GM19438 (cell line): ENCODE measurements around the gene GTPBP3.
"Not testable (repeated sequence)": the region's sequence is repeated elsewhere in the genome, so short reads cannot be mapped to it uniquely, and the experiment has no call there.

ENCODE experiments used
- ATAC-seq: cut with Tn5 transposase; IDR thresholded peaks from one replicate; pipeline ENCODE4 v1.9.1; 2021; ENCODE audit warnings: low read depth; ENCODE audit not compliant: unreplicated experiment

Gene GTPBP3

DNA sequence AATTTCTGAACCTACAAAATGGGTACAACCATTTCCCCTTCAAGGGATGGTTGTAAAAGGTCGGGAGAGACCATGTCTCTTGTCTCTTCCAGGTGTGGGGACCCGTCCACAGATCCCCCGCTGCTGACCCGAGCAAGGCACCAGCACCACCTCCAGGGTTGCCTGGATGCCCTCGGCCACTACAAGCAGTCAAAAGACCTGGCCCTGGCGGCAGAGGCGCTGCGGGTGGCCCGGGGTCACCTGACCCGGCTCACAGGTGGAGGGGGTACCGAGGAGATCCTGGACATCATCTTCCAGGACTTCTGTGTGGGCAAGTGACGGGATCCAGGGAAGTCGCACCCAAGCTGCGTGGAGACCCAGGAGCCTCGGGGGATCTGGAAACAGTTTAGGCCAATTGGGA lies 4.0 kb downstream of the GTPBP3 start:
- no peak for ATAC-seq

DNA sequence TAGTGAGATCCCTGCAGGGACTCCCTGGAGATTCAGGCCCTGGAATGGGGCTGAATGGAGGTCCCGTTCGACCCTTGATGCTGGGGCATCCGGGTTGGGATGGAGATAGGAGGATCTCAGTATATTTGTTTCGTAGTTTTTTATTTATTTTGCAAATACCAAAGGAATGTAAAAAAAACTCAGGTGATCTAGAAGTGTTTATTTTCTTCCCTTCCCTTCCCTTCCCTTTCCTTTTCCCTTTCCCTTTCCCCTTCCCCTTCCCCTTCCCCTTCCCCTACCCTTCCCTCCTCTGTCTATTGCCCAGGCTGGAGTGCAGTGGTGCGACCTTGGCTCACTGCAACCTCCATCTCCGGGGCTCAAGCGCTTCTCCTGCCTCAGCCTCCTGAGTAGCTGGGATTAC lies 4.5 kb downstream of the GTPBP3 start:
- no peak for ATAC-seq

DNA sequence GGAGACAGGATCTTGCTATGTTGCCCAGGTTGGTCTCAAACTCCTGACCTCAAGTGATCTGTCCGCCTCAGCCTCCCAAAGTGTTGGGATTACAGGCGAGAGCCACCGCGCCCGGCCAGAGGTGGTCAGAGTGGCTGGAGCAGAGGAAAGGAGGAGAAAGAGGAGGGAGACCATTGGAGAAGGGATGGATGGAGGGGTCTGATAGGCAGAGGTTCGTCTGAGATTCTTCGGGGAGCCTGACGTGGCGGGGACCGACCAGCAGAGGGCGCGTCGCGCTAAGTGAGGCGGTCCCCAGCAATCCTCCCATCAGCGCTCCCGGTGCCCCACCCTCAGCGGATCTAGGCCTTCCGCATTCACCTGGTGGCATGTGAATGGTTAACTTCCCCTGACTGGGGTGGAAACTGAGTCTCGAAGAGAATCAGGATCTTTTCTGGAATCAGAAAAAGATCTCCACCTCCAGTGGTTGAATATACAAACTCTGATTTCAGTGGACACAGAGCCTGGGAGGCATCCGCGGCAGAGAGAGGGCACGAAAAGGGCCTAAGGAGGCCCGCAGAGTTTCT lies 8.8 kb downstream of the GTPBP3 start:
- no peak for ATAC-seq

DNA sequence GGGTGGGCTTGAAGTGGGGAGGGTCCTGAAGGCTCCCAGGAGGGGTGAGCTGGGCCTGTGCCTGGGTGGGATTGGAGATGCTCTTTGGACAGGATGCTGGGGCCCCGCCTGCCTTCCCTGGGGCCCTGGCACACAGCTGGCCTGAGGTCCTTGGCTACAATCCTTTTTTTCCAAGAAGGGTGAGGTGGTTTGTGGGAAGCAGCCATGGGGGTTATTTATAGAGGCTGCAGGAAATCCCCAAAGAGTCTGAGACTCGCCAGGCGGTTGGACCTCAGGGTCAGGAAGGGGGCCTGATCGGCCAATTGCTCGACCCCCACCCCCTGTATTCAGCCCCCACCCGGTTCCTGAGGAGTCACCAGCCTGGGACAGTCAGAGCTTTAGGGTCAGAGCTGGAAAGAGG lies 10.0 kb downstream of the GTPBP3 start:
- no peak for ATAC-seq

DNA sequence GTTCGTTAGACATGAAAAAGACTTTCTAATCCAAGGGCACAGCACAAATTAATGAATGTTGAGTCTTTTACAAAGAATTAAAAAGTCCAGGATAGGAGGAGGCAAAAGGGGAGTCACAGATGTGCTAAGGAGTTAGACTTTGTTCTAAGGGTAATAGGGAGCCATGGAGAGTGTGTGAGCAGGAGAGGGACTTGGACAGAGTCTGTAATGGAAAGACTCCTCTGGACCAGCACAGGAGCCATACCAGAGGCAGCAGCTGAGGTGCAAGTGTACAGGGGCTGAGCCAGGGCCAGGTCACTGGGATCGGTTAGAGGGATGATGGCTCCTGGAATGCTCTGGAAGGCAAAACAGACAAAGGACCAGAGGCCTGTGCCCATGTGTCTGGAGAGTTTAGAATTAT lies 10.5 kb downstream of the GTPBP3 start:
- ATAC-seq = no peak

DNA sequence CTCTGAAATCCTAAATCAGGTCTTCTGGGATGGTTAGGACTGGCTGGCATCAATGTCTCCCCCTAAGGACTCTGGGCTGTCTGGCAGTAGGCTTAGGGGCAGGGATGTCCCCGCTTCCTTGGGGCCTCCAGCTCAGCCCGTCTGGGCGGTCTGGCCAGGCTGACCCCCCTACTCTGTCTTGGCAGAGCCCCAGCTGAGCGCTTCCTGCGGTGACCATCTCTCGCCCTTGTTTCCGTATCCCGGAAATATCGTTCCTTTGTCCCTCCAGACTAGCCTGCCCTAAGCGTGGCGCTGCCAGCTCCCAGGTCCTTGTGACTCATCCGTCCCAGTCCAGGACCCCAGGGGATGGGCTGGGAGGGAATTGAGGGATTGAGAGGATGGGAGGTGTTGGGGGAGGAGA lies 11.3 kb downstream of the GTPBP3 start:
- no peak for ATAC-seq

DNA sequence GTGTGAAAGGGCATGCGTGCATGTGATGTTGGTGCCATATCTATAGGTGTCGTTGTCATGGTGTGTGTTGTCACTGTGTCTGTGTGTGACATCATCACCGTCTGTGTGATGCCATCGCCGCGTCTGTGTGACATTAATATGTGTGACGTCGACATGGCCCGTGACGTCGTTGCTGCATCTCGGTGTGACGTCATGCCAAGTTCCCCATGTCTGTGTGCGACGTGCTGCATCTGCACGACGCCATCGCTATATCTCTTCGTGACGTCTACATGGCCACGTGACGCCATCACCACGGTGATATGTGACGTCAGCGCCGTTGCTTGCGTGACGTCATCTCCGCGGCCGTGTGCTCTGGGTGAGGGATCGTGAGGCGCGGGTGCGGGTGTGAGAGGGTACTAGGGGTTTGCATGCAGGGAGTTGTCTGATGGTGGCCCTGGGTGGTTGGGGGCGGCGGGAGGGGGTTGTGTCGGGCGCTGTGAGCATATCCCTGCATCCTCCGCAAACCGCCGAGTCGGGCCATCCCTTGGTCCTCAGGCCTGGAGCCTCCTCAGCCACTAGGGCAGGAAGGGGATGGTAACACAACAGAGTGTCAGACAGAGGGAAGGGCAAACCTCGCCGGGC lies 14.6 kb downstream of the GTPBP3 start:
- no peak for ATAC-seq

DNA sequence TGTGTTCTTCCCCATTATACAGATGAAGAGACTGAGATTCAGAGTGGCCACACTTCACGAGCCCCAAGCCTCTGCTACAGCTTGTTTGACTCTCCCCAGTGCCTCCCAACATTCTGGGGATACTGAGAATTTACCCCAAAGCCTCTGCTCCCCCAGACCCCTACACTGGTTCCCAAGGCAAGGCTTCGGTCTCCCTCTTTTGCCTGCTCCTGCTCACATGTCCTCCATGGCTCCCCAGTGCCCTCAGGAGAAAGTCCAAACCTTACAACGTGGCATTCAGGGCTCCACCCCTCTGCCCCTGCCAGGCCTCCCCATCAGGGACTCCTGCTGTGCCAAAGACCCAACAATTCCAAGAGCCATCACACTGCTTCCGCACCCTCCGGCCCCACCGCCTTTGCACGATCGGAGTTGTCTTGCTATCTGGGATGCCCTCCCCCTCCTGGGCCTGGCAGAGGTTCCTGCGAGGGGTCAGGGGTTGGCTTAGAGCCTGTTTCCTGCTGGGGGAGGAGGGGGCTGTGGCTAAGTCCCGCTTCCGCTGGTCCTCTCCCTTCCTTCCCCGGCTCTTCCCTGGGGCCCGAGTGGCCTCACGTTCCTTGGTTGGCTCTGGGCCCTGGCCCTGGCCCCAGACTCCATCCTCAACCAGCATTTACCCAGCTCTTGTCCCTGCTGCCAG lies 15.4 kb downstream of the GTPBP3 start:
- no peak for ATAC-seq

DNA sequence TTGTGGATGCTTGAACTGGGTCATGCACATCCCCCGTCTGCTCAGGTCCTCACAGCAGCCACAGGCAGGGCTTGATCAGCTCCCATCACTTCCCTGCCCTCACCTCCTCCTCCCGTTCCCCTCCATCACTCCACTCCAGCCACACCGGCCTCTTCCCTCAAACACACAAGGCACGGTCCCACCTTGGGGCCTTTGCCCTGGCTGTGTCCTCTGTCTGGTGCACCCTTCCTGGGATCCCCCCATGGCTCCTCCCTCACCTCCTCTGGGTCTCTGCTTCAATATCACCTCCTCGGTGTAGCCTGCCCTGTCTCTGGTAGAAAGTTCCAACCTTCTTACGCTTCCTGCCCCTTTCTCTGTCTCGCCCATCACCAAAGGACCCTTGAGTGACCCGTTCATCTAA lies 16.0 kb downstream of the GTPBP3 start:
- ATAC-seq = no peak

DNA sequence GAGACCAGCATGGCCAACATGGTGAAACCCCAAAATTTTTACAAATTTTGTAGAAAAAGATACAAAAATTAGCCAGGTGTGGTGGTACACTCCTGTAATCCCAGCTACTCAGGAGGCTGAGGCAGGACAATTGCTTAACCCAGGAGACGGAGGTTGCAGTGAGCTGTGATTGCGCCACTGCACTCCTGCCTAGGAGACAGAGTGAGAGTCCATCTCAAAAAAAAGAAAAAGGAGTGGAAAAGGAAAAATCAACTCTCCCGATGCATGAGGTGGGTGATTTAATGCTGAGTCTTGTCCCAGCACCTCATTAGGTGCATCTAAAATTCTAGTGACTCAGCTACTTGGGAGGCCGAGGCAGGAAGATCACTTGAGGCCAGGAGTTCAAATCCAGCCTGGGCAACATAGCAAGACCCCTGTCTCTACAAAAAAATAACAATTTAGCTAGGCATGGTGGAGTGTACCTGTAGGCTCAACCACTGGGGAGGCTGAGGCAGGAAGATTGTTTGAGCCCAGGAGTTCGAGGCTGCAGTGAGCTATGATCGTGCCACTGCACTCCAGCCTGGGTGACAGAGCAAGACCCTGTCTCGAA lies 19.8 kb downstream of the GTPBP3 start:
- ATAC-seq = no peak

DNA sequence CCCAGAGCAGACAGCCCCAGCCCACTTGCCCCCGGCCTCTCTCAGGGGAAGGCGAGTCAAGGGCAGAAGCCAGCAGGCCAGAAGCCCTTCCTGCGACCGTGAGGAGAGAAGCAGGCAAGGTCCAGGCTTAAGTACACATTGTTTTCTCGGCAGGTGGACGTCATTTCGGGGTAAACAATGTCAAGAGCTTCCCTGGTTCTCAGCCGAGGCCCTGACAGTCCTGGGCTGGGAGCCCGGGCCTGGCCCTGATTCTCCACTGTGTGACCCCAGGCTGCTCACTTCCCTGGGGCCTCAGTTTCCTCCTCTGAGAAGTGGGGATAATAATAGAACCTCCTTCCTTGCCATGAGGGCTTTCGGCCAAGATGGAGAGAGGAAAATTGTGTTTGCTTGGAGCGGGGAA lies 20.4 kb downstream of the GTPBP3 start:
- no peak for ATAC-seq

DNA sequence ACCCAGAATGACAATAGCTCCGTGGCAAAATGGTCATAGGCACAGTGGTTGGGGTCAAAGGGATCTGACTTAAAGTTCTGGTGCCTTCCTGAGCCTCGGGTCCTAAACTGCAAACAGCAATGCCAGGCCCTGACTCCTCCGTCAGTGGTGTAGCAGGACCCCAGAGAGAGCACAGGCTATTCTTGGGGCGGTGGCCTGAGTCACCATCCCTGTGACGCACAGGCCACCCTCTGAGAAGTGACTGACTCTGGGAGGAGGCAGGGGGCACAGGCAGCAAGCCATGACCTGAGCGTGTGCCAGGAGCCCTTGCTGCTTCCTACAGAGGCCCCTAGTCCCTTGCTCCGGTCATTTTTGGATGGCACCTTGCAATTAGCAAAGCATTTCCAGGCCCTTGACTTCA lies 21.0 kb downstream of the GTPBP3 start:
- no peak for ATAC-seq

DNA sequence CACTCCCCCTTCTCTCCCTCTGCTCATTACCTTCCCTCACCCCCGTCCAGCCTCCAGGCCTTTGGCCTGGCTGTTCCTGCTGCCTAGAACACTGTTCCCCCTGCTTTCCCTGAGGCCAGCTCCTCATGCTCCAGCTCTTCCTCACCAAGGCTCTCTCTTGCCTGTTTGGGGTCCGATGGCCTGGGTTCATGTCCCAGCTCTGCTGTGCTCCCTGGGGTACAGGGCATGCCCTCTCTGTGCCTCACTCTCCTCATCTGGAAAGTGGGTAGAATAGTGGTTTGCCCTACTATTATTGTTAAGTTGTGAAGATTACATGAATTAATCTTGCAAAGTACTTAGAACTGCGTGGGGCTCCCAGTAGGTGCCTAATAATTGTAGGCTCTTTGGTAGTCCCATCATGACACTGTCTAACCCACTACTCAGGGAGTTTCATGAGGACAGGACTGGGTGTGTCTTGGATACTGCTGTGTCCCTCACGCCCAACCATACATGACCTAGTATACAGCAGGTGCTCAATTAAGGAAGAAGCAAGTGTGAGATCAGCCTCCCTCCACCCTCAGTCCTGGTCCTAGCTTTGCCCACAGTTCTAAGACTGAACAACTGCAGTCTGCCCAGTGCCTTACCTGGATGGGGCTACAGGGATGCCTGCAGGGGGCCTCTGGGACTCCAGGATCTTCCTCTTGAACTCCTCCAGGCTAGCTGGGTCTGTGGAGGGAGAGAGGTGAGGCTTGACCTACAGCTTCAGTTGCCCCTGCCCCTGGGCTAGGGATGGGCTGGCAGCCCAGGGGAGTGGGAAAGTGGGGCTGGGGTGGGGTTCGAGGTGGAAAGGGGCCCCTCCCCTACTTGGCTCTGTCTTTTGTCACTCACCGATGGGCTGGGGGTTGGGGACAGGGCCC lies 22.8 kb downstream of the GTPBP3 start:
- ATAC-seq = no peak

DNA sequence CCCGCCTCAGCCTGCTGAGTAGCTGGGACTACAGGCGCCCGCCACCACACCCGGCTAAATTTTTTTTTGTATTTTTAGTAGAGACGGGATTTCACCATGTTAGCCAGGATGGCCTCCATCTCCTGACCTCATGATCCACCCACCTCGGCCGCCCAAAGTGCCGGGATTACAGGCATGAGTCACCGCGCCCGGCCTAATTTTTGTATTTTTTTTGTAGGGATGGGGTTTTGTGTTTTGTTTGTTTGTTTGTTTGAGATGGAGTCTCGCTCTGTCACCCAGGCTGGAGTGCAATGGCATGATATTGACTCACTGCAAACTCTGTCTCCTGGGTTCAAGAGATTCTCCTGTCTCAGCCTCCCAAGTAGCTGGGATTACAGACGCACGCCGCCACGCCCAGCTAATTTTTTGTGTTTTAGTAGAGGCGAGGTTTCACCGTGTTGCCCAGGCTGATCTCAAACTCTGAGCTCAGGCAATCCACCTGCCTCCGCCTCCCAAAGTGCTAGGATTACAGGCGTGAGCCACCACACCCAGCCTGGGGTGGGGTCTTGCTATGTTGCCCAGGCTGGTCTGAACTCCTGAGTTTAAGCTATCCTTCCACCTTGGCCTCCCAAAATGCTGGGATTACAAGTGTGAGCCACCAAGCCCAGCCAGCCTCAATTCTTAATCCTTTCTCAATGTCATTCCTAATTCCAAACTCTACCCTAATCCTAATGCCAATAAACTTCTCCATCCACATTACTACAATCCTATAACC lies 26.7 kb downstream of the GTPBP3 start:
- ATAC-seq = not testable (repeated sequence)

DNA sequence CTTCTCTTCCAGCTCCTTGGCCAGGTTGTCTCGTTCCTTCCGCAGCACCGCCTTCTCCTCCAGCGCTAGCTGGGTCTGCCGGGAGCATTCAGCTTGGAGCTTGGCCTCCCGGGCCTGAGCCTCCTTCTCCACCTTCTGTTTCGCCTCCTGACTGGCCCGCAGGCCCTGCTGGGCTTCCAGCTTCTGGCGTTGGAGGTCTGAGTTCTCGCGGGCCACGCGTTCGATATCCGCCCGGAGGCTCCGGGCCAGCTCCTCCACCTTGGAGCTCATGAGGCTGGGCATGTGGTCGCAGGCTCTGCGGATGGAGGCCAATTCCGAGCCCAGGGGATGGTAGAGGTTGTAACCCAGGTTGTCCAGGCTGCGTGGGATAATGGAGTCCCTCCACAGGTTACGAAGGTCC lies 28.0 kb downstream of the GTPBP3 start:
- ATAC-seq = no peak

DNA sequence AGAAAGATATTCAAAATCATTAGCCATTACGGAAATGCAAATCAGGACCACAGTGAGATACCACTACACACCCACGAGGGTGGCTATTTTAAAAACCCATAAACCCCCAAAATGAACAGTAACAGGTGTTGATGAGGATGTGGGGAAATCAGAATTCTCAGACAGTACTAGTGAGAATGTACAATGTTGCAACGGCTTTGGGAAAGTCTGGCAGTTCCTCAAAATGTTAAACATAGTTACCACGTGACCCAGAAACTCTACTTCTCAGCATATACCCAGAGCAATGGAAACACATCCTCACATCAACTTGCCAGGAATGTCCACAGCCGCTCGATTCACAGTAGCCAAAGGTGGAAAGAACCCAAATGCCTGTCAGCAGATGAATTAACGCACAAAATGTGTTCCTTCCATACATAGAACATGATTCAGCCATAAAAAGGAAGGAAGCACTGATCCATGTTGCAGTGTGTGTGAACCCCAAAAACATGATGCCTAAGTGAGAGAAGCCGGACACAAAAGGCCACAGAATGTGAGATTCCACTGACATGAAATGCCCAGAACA lies 32.8 kb downstream of the GTPBP3 start:
- ATAC-seq = peak; percentile 79

DNA sequence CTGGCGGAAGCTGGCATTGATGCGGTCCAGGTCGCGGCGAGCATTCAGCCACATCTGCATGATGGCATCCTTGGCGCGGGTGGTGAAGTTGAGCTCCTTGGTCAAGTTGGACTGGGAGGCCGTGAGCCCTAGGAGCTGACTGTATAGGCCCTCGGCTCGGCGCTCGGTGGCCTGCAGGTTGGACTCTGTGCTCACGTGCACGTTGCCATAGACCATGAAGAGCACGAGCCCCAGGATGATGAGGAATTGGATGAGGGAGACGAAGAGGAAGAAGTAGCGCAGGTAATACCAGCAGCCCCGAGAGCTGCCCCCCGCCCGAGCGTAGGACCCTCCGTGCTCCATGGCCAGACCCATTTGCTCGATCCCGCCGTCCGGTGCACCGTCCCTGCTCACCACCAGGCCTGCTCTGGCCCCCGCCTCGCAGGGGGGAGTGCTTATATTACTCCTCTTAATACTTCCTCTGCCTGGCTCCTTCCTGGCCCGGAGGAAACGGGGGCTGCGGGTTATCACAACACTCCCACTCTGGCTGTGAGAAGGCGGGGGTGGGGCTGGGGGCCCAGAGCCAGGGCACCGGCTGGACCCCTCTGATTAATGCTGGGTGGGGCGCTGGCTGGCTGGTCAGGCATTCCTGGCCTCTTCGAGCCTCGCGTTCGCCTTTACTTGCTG lies 39.7 kb downstream of the GTPBP3 start, which contains the start of gene PLVAP:
Gene PLVAP (minus strand): TSS at position 408 of the 666 bp plus-strand sequence. CDS start 54 bp downstream, at position 354.
- no peak for ATAC-seq

DNA sequence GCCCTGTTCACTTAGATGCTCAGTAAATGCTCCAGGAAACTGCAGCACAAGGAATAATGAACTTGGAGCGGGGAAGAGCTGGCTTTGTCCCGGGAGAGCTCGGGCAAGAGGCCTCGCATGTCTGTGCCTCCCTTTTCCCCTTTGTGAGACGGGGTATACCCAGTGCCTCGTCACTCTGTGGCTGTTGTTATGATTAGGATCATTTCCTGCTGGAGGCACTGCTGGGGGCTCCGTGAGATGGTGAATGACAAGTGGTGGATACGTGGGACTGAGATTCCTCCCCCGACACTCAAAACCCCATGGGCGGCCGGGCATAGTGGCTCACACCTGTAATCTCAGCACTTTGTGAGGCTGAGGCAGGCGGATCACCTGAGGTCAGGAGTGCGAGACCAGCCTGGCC lies 40.9 kb downstream of the GTPBP3 start:
- no peak for ATAC-seq

DNA sequence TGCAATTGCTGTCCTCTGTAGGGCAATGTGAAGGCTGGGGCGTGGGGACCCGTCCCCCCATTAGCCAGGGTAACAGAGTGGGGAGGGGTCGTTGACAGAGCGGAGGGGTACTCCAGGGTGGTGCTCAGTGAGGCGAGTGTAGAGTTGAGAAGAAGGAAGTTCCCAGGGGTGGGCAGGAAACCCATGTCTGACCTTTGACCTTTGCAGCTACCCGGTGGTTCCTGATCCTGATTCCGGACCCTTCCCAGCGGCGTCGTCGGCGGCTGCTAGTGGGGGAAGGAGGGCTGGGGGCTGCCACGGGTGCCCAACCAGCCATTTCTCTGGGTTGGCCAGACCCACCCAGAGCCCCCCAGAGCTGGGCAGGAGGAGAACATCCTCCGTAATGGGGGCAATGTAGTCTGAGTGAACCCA lies 41.9 kb downstream of the GTPBP3 start:
- no peak for ATAC-seq
